ENCODE data around the gene NHSL2. TPM values are rescaled to one million over a fixed set of nuclear protein-coding genes. Genes with fewer than 3 reads are reported as not detected.

NHSL2 gene
- polyA plus RNA-seq, 1 donor, result 11.6 TPM

GRCh38 chrX:72180539-72180938 lies 269.9 kb downstream of the NHSL2 start:
- DNase-seq, result no peak

DNA sequence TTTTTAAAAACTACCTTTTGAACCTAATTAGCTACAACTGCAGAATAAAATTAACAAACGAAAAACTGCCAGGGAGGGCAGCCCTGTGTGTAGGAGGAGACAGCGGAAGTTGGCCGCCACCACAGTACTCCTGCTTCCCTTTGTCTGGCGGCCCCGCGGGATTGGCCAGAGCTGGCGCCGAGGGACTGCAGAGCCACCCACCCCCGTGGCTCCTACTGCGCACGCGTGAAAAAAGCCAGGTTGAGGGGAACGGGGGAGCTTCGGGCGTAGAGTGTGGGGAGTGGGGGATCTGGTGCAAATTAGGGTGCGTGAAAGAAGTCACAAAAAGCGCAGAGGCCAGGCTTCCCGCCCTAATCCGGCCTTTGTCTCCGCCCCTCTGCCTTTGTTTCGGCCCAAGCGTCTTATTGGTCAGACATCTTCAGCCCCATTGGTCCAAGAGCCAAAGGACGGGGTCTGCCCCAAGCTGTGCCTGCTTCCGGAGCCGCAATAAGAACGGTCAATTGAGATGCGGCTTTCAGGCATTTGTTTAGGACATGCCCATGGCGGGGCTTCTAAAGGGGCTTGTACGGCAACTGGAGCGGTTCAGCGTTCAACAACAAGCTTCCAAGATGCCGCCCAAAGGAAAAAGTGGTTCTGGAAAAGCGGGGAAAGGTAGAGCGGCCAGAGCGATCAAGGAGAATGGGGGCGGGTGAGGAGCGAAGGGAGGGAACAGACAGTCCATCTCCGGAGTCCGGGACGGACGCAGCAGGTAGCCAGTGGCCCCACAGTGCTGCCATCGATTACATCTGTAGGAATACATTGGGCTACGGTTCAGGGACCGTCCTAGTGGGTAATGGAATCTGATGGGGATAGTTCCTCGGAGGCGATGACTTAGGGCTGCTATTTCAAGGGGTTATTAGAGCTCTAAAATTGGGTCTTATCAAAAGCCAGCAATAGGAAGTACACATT lies 270.8 kb downstream of the NHSL2 start, which contains the start of gene PIN4:
TSS of gene PIN4 (plus strand) at position 580 of the 948 bp plus-strand sequence. CDS start at position 609, 29 bp downstream.
- peak; percentile 95 for DNase-seq

GRCh38 chrX:72182924-72183323 lies 272.3 kb downstream of the NHSL2 start:
- no peak for DNase-seq

DNA sequence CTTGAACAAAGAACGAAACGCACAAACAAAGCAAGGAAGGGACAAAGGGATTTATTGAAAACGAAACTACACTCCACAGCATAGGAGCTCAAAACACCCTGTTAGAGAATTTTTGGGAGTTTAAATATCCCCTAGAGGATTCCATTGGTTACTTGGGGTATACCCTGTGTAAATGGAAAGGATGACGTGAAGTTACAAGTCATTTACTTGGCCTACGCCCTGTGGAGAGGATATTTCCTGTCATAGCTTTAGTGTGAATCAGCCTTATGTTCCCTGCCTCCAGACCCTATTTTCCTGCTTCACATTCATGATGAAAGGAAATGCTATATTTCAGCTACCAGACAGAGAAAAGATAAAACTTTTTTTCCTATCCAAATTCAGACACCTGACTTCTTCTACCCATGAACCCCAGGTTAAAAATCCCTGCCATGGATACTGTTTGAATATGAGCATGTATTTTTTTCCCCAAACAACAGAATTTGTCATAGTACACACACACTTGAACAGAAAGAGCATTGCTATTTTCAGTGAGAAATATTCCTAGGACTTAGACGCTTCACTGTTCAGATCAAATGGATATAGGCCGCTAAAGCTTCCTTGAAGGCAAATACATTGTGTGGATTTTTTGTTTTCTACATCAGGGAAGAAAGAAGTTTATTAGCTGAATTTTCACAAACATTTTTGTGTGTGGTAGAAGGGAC lies 291.3 kb downstream of the NHSL2 start:
- DNase-seq, result no peak

Other genes starting within 250 kb of the NHSL2 start
- not detected for gene CXorf49, start 192.6 kb upstream of the NHSL2 start, polyA plus RNA-seq (ENCODE audit: insufficient read length)
- gene CXorf49B, start 147.5 kb upstream of the NHSL2 start, polyA plus RNA-seq (ENCODE audit: insufficient read length), result not detected
- 23.7 TPM for gene RTL5, start 221.1 kb downstream of the NHSL2 start, polyA plus RNA-seq (ENCODE audit: insufficient read length)

All from left kidney (tissue), 2 donors.